Keratinocyte (primary cell): Measurements from ENCODE around the gene COQ4. TPM values are rescaled to one million over a fixed set of nuclear protein-coding genes. Genes with fewer than 3 reads are reported as not detected.
"Not testable (repeated sequence)": the region's sequence is repeated elsewhere in the genome, so short reads cannot be mapped to it uniquely, and the experiment has no call there.

Experiments
- DNase-seq: peaks from one replicate; pipeline ENCODE4 v3.0.0-alpha.2; 2011; ENCODE audit warnings: low read depth, missing footprints, low spot score
- FAIRE-seq: peaks from 2 replicates; lab custom pipeline; 2011; peaks lifted over from hg19 to GRCh38; lab: Jason Lieb, UNC
- H2AFZ ChIP-seq: 2 replicates; pipeline ENCODE4 v1.6.0; 2012; ENCODE audit warnings: low read length, control low read depth, inconsistent platforms; ENCODE audit not compliant: control insufficient read depth
- H3K27ac ChIP-seq: 2 replicates; pipeline ENCODE4 v1.5.1; 2011; ENCODE audit warnings: low read length; ENCODE audit not compliant: control insufficient read depth, insufficient read depth
- H3K27me3 ChIP-seq: 3 replicates; pipeline ENCODE4 v1.6.0; 2011; ENCODE audit warnings: low read length; ENCODE audit not compliant: control insufficient read depth, insufficient read depth; ENCODE audit errors: extremely low read depth
- H3K36me3 ChIP-seq, 2 experiments: 2 replicates in 1 of 2; 3 replicates in 1 of 2; pipeline ENCODE4 v1.5.1; 2011; ENCODE audit warnings: low read length in 2 of 2, mild to moderate bottlenecking in 1 of 2; ENCODE audit not compliant: control insufficient read depth in 2 of 2, insufficient read depth in 2 of 2; ENCODE audit errors: extremely low read depth in 1 of 2
- H3K4me1 ChIP-seq: 3 replicates; pipeline ENCODE4 v1.5.1; 2011; ENCODE audit warnings: low read length; ENCODE audit not compliant: control insufficient read depth, insufficient read depth; ENCODE audit errors: extremely low read depth
- H3K4me2 ChIP-seq: 3 replicates; pipeline ENCODE4 v1.6.0; 2011; ENCODE audit warnings: low read depth, low read length; ENCODE audit not compliant: control insufficient read depth, insufficient read depth; ENCODE audit errors: extremely low read depth
- H3K4me3 ChIP-seq, 3 experiments: fragments of 200-600 bp in 1 of 3; sonication (generic) in 1 of 3; 2 replicates in 2 of 3; 3 replicates in 1 of 3; pipeline ENCODE4 v1.5.1; 2011 to 2016; ENCODE audit warnings: low read length in 3 of 3, mild to moderate bottlenecking in 3 of 3, control low read depth in 2 of 3, inconsistent platforms in 1 of 3, low read depth in 1 of 3, mixed read lengths in 1 of 3, mixed run types in 1 of 3, moderate library complexity in 1 of 3; ENCODE audit not compliant: control insufficient read depth in 2 of 3, insufficient read depth in 2 of 3; ENCODE audit errors: extremely low read depth in 1 of 3
- H3K79me2 ChIP-seq: 2 replicates; pipeline ENCODE4 v1.6.0; 2012; ENCODE audit warnings: low read length; ENCODE audit not compliant: control insufficient read depth, insufficient read depth
- H3K9ac ChIP-seq: 3 replicates; pipeline ENCODE4 v1.6.0; 2011; ENCODE audit warnings: low read length; ENCODE audit not compliant: control insufficient read depth, insufficient read depth; ENCODE audit errors: extremely low read depth
- H3K9me1 ChIP-seq: 3 replicates; pipeline ENCODE4 v1.6.0; 2011; ENCODE audit warnings: low read length; ENCODE audit not compliant: control insufficient read depth, insufficient read depth; ENCODE audit errors: extremely low read depth
- H3K9me3 ChIP-seq: 2 replicates; pipeline ENCODE4 v1.5.1; 2012; ENCODE audit warnings: low read depth, low read length; ENCODE audit not compliant: control insufficient read depth
- H4K20me1 ChIP-seq: 3 replicates; pipeline ENCODE4 v1.6.0; 2011; ENCODE audit warnings: low read length; ENCODE audit not compliant: control insufficient read depth, insufficient read depth; ENCODE audit errors: extremely low read depth
- CTCF ChIP-seq, 3 experiments: IDR thresholded peaks in 1 of 3; conservative IDR thresholded peaks in 1 of 3; optimal IDR thresholded peaks in 1 of 3; 2 replicates in 2 of 3; 3 replicates in 1 of 3; pipeline versions ENCODE3 to v1.5.1; 2011; ENCODE audit warnings: low read length in 3 of 3, mild to moderate bottlenecking in 3 of 3, moderate library complexity in 2 of 3, control low read depth in 1 of 3, inconsistent platforms in 1 of 3; ENCODE audit not compliant: insufficient read depth in 2 of 3; ENCODE audit errors: extremely low read depth in 1 of 3
- EZH2 ChIP-seq: IDR thresholded peaks from one replicate; pipeline ENCODE4 v1.6.1; 2012; ENCODE audit warnings: inconsistent platforms, mild to moderate bottlenecking, low read length, moderate library complexity
- dilution Hi-C: fragments of 300-500 bp; cut with MboI; formaldehyde crosslinking; loops from one replicate; pipeline ENCODE4 v1.7.0; 2020; ENCODE audit warnings: low sequenced_read_pairs; ENCODE audit not compliant: extremely low pct_ligation_motif_present
- polyA plus RNA-seq, 5 experiments: library from polyadenylated mRNA; depleted of rRNA in 3 of 5; stranded (reverse) in 3 of 5; stranded (forward) in 1 of 5; unstranded in 1 of 5; fragments of >200 nt; gene quantifications; 1 replicate in 1 of 5; 2 replicates in 3 of 5; 3 replicates in 1 of 5; pipeline versions ENCODE4 v1.2.1 to v1.2.3, GENCODE V29; 2011 to 2012; ENCODE audit warnings: missing spikeins in 2 of 5, low read depth in 1 of 5, low replicate concordance in 1 of 5

COQ4 gene
- polyA plus RNA-seq, 1 donor (not counting 4 experiments of a cell fraction or from before 2014, with no cell fraction given) = 32.6 TPM

- H3K4me2 ChIP-seq = peak overlapping the region; percentile 88
- no peaks in the 10 kb centered on the region for H3K27me3 ChIP-seq
- FAIRE-seq (no peak), DNase-seq (no peak)
- H3K36me3 ChIP-seq = peaks cover 10 to 12% of the 10 kb centered on the region in 2 experiments
- dilution Hi-C loops = no loop called here
- H3K9me3 ChIP-seq = no peaks in the 10 kb centered on the region
- TF ChIP-seq CTCF (optimal IDR thresholded peaks at IDR 0.05 in 1 of 3, IDR thresholded peaks at IDR 0.05 in 1 of 3, conservative IDR thresholded peaks at IDR 0.05 in 1 of 3; ENCODE audit: extremely low read depth in 1 of 3, insufficient read depth in 2 of 3, low read length in 3 of 3) (no peak), EZH2 (no peak)
- H2AFZ ChIP-seq = peak overlapping the region; percentile 89
- peaks cover 16% of the 10 kb centered on the region for H3K4me1 ChIP-seq
- no peaks in the 10 kb centered on the region for H4K20me1 ChIP-seq
- peak overlapping the region; percentile 92 to 99 (median 94) for H3K4me3 ChIP-seq
- H3K9me1 ChIP-seq = peaks cover 2% of the 10 kb centered on the region
- H3K9ac ChIP-seq = peak overlapping the region; percentile 80
- H3K79me2 ChIP-seq = peaks cover 25% of the 10 kb centered on the region
- peak overlapping the region; percentile 73 for H3K27ac ChIP-seq
Observed at GRCh38 chr9:128276574-128277270, 45.9 kb upstream of the COQ4 start.

GRCh38 chr9:128279088-128280073, 43.3 kb upstream of the COQ4 start:
- H3K9me1 ChIP-seq, H3K36me3 ChIP-seq, H3K27me3 ChIP-seq, dilution Hi-C loops, H3K4me3 ChIP-seq, H3K4me2 ChIP-seq, H3K9me3 ChIP-seq, FAIRE-seq, H4K20me1 ChIP-seq, H3K9ac ChIP-seq, DNase-seq, H3K27ac ChIP-seq, H2AFZ ChIP-seq: not testable (repeated sequence)
- peaks cover 11% of the 10 kb centered on the region for H3K4me1 ChIP-seq
- peaks cover 18% of the 10 kb centered on the region for H3K79me2 ChIP-seq
